ENCODE data around the gene NFATC3. TPM values are rescaled to one million over a fixed set of nuclear protein-coding genes. Genes with fewer than 3 reads are reported as not detected.

NFATC3 gene
- total RNA-seq, 4 donors from 2014 or later: 39.5 to 54.5 (median 45.6) TPM

GRCh38 chr16:68247932-68248331 is 162.8 kb downstream of the NFATC3 start:
- no peak for TF ChIP-seq CTCF (IDR thresholded peaks at IDR 0.05)
- ATAC-seq (ENCODE audit: low FRiP score) (no peak), DNase-seq (ENCODE audit: low spot score) (no peak)

GRCh38 chr16:68249371-68249770 is 164.2 kb downstream of the NFATC3 start:
- no peak for TF ChIP-seq CTCF (IDR thresholded peaks at IDR 0.05)
- DNase-seq (ENCODE audit: low spot score) (no peak), ATAC-seq (ENCODE audit: low FRiP score) (no peak)

GRCh38 chr16:68250951-68251350 is 165.8 kb downstream of the NFATC3 start:
- ATAC-seq (ENCODE audit: low FRiP score): no peak
- DNase-seq (ENCODE audit: low spot score): no peak
- TF ChIP-seq CTCF (IDR thresholded peaks at IDR 0.05): no peak

- TF ChIP-seq CTCF (IDR thresholded peaks at IDR 0.05): no peak
- ATAC-seq (ENCODE audit: low FRiP score) (no peak), DNase-seq (ENCODE audit: low spot score) (no peak)
Observed at GRCh38 chr16:68251832-68252231, 166.7 kb downstream of the NFATC3 start.

- no peak for TF ChIP-seq CTCF (IDR thresholded peaks at IDR 0.05)
- DNase-seq (ENCODE audit: low spot score): no peak
- ATAC-seq (ENCODE audit: low FRiP score): no peak
Observed at GRCh38 chr16:68252383-68252782, 167.2 kb downstream of the NFATC3 start.

- ATAC-seq (ENCODE audit: low FRiP score) (no peak), DNase-seq (ENCODE audit: low spot score) (no peak)
- TF ChIP-seq CTCF (IDR thresholded peaks at IDR 0.05): no peak
Observed at GRCh38 chr16:68253721-68254120, 168.6 kb downstream of the NFATC3 start.

- no peak for DNase-seq (ENCODE audit: low spot score)
- no peak for TF ChIP-seq CTCF (IDR thresholded peaks at IDR 0.05)
- no peak for ATAC-seq (ENCODE audit: low FRiP score)
Observed at GRCh38 chr16:68255712-68256111, 170.5 kb downstream of the NFATC3 start.

Data from omental fat pad (tissue), 4 donors.